Astrocyte (in vitro differentiated cells and primary cell): ENCODE data around the gene BBS9. TPM values are rescaled to one million over a fixed set of nuclear protein-coding genes. Genes with fewer than 3 reads are reported as not detected.

ENCODE experiments used
- DNase-seq: peaks from one replicate; pipeline ENCODE4 v3.0.0-alpha.2; 2010; ENCODE audit warnings: low read depth
- FAIRE-seq: peaks from 2 replicates; lab custom pipeline; 2011; peaks lifted over from hg19 to GRCh38; lab: Jason Lieb, UNC
- H2AFZ ChIP-seq: 2 replicates; pipeline ENCODE4 v1.6.0; 2012; ENCODE audit warnings: low read depth, low read length, inconsistent platforms
- H3K27ac ChIP-seq: 2 replicates; pipeline ENCODE4 v1.5.1; 2011; ENCODE audit warnings: low read depth, low read length, inconsistent platforms
- H3K27me3 ChIP-seq: 2 replicates; pipeline ENCODE4 v1.6.0; 2011; ENCODE audit warnings: low read length, inconsistent platforms; ENCODE audit not compliant: insufficient read depth
- H3K36me3 ChIP-seq: 2 replicates; pipeline ENCODE4 v1.5.1; 2011; ENCODE audit warnings: low read length, inconsistent platforms; ENCODE audit not compliant: insufficient read depth
- H3K4me1 ChIP-seq: 2 replicates; pipeline ENCODE4 v1.5.1; 2011; ENCODE audit warnings: low read length, inconsistent platforms; ENCODE audit not compliant: insufficient read depth
- H3K4me2 ChIP-seq: 2 replicates; pipeline ENCODE4 v1.6.0; 2012; ENCODE audit warnings: low read length, inconsistent platforms
- H3K4me3 ChIP-seq: 2 replicates; pipeline ENCODE4 v1.5.1; 2011; ENCODE audit warnings: low read depth, mild to moderate bottlenecking, low read length, inconsistent platforms; ENCODE audit not compliant: insufficient read depth
- H3K79me2 ChIP-seq: 2 replicates; pipeline ENCODE4 v1.6.0; 2012; ENCODE audit warnings: mild to moderate bottlenecking, low read length, inconsistent platforms; ENCODE audit not compliant: insufficient read depth
- H3K9ac ChIP-seq: 2 replicates; pipeline ENCODE4 v1.6.0; 2012; ENCODE audit warnings: mild to moderate bottlenecking, low read length, inconsistent platforms
- H3K9me3 ChIP-seq: 2 replicates; pipeline ENCODE4 v1.5.1; 2012; ENCODE audit warnings: low read depth, mild to moderate bottlenecking, low read length, inconsistent platforms; ENCODE audit not compliant: insufficient read depth
- H4K20me1 ChIP-seq: 2 replicates; pipeline ENCODE4 v1.6.0; 2012; ENCODE audit warnings: low read length, inconsistent platforms; ENCODE audit not compliant: insufficient read depth
- H3K27ac Mint-ChIP-seq: one replicate; pipeline ENCODE4 v1.8.0; 2021; ENCODE audit warnings: mild to moderate bottlenecking, mixed read lengths; ENCODE audit not compliant: unreplicated experiment
- H3K27me3 Mint-ChIP-seq: one replicate; pipeline ENCODE4 v1.8.0; 2021; ENCODE audit warnings: low read depth, mixed read lengths; ENCODE audit not compliant: unreplicated experiment
- H3K36me3 Mint-ChIP-seq: one replicate; pipeline ENCODE4 v1.8.0; 2021; ENCODE audit warnings: low read depth, mixed read lengths; ENCODE audit not compliant: unreplicated experiment
- H3K4me1 Mint-ChIP-seq: one replicate; pipeline ENCODE4 v1.8.0; 2021; ENCODE audit warnings: low read depth, mixed read lengths; ENCODE audit not compliant: unreplicated experiment
- H3K4me3 Mint-ChIP-seq: one replicate; pipeline ENCODE4 v1.8.0; 2021; ENCODE audit warnings: mild to moderate bottlenecking, moderate library complexity, mixed read lengths; ENCODE audit not compliant: unreplicated experiment
- H3K9me3 Mint-ChIP-seq: one replicate; pipeline ENCODE4 v1.8.0; 2021; ENCODE audit warnings: mild to moderate bottlenecking, mixed read lengths; ENCODE audit not compliant: unreplicated experiment
- CTCF ChIP-seq: IDR thresholded peaks from 2 replicates; pipeline ENCODE4 v1.5.1; 2011; ENCODE audit warnings: low read depth, mild to moderate bottlenecking, inconsistent platforms, low read length, moderate library complexity; ENCODE audit not compliant: insufficient read depth
- EZH2 ChIP-seq: IDR thresholded peaks from 2 replicates; pipeline ENCODE4 v1.6.1; 2012; ENCODE audit warnings: mild to moderate bottlenecking, low read length, inconsistent platforms; ENCODE audit not compliant: insufficient read depth
- total RNA-seq: library from RNA; stranded (reverse); gene quantifications from 2 replicates; pipeline ENCODE4 v1.2.1, GENCODE V29; 2021

Gene BBS9
- total RNA-seq, 1 donor from 2014 or later, result 25.1 TPM

GRCh38 chr7:33298848-33299247, 169.5 kb downstream of the BBS9 start:
- no peak for FAIRE-seq
- H3K9me3 Mint-ChIP-seq, result peaks cover 12% of the 10 kb centered on the region
- no peak overlapping the region for H3K4me3 Mint-ChIP-seq
- Histone ChIP-seq H4K20me1 (no peaks in the 10 kb centered on the region), H3K4me3 (no peak overlapping the region), H3K9ac (no peak overlapping the region), H3K4me1 (no peaks in the 10 kb centered on the region), H3K27me3 (no peaks in the 10 kb centered on the region), H3K79me2 (no peaks in the 10 kb centered on the region), H3K27ac (no peak overlapping the region), H3K9me3 (peaks cover 6% of the 10 kb centered on the region), H3K4me2 (no peak overlapping the region), H2AFZ (no peak overlapping the region), H3K36me3 (no peaks in the 10 kb centered on the region)
- TF ChIP-seq EZH2 (no peak), CTCF (no peak)
- no peak overlapping the region for H3K27ac Mint-ChIP-seq
- DNase-seq, result no peak
- H3K36me3 Mint-ChIP-seq, result peaks cover 9% of the 10 kb centered on the region
- H3K4me1 Mint-ChIP-seq, result no peaks in the 10 kb centered on the region
- H3K27me3 Mint-ChIP-seq, result no peaks in the 10 kb centered on the region

- TF ChIP-seq CTCF, result no peak
- TF ChIP-seq EZH2, result no peak
- DNase-seq (no peak), FAIRE-seq (no peak)
- Mint-ChIP-seq H3K36me3 (peaks cover 13% of the 10 kb centered on the region), H3K9me3 (peaks cover 12% of the 10 kb centered on the region), H3K4me3 (no peak overlapping the region), H3K27me3 (no peaks in the 10 kb centered on the region), H3K4me1 (no peaks in the 10 kb centered on the region), H3K27ac (no peak overlapping the region)
- Histone ChIP-seq H3K4me1 (no peaks in the 10 kb centered on the region), H3K79me2 (no peaks in the 10 kb centered on the region), H3K4me2 (no peak overlapping the region), H2AFZ (no peak overlapping the region), H3K27ac (no peak overlapping the region), H3K27me3 (no peaks in the 10 kb centered on the region), H3K36me3 (no peaks in the 10 kb centered on the region), H3K9ac (no peak overlapping the region), H3K9me3 (peaks cover 6% of the 10 kb centered on the region), H4K20me1 (no peaks in the 10 kb centered on the region), H3K4me3 (no peak overlapping the region)
Observed at GRCh38 chr7:33299425-33299824, 170.1 kb downstream of the BBS9 start.

GRCh38 chr7:33300131-33300530, 170.8 kb downstream of the BBS9 start:
- H3K79me2 ChIP-seq, result no peaks in the 10 kb centered on the region
- no peak overlapping the region for H3K27ac Mint-ChIP-seq
- no peaks in the 10 kb centered on the region for H3K36me3 ChIP-seq
- TF ChIP-seq EZH2 (no peak), CTCF (no peak)
- no peak overlapping the region for H3K27ac ChIP-seq
- no peak overlapping the region for H2AFZ ChIP-seq
- H3K4me1 Mint-ChIP-seq, result no peaks in the 10 kb centered on the region
- no peak overlapping the region for H3K4me3 Mint-ChIP-seq
- FAIRE-seq (no peak), DNase-seq (no peak)
- no peak overlapping the region for H3K4me3 ChIP-seq
- H3K4me1 ChIP-seq, result no peaks in the 10 kb centered on the region
- no peak overlapping the region for H3K4me2 ChIP-seq
- H3K36me3 Mint-ChIP-seq, result peaks cover 18% of the 10 kb centered on the region
- no peaks in the 10 kb centered on the region for H3K27me3 Mint-ChIP-seq
- H3K27me3 ChIP-seq, result no peaks in the 10 kb centered on the region
- peaks cover 12% of the 10 kb centered on the region for H3K9me3 Mint-ChIP-seq
- no peaks in the 10 kb centered on the region for H4K20me1 ChIP-seq
- peaks cover 6% of the 10 kb centered on the region for H3K9me3 ChIP-seq
- no peak overlapping the region for H3K9ac ChIP-seq
